Heart right ventricle (tissue), 16 donors: ENCODE measurements around the gene PTPRD. TPM values are rescaled to one million over a fixed set of nuclear protein-coding genes. Genes with fewer than 3 reads are reported as not detected.
A peak's percentile ranks its signal among the peaks of the same experiment; 100 is the strongest.

Source experiments
- ATAC-seq, 8 donors: fragments of 200-7000 bp; cut with Tn5 transposase; one replicate each; pipeline ENCODE4 v1.9.1; 2020; ENCODE audit warnings: mild to moderate bottlenecking in 8 of 8, moderate library complexity in 8 of 8, moderate number of reproducible peaks in 1 of 8
- DNase-seq, 2 donors: peaks; one replicate each; pipeline ENCODE4 v3.0.0-alpha.2; 2020
- H3K27ac ChIP-seq, 10 donors: fragments of 200-600 bp; sonication (generic) in 2 of 10; one replicate each; pipeline versions ENCODE4 v1.5.0 to v1.8.0; 2020 to 2022; ENCODE audit warnings: mild to moderate bottlenecking in 3 of 10
- H3K27me3 ChIP-seq, 7 donors: fragments of 200-600 bp; one replicate each; pipeline ENCODE4 v1.8.0; 2021 to 2022; ENCODE audit warnings: mild to moderate bottlenecking in 2 of 7
- H3K36me3 ChIP-seq, 9 donors: fragments of 200-600 bp; sonication (generic) in 1 of 9; one replicate each; pipeline versions ENCODE4 v1.5.0 to v1.8.0; 2020 to 2022; ENCODE audit warnings: mild to moderate bottlenecking in 2 of 9
- H3K4me1 ChIP-seq, 9 donors: fragments of 200-600 bp; sonication (generic) in 1 of 9; one replicate each; pipeline versions ENCODE4 v1.5.0 to v1.8.0; 2020 to 2022; ENCODE audit warnings: mild to moderate bottlenecking in 4 of 9
- H3K4me3 ChIP-seq, 10 donors: fragments of 200-600 bp; sonication (generic) in 2 of 10; one replicate each; pipeline versions ENCODE4 v1.5.0 to v1.8.0; 2020 to 2022; ENCODE audit warnings: mild to moderate bottlenecking in 7 of 10, moderate library complexity in 2 of 10
- H3K9me3 ChIP-seq, 11 donors: fragments of 200-600 bp in 10 of 11; sonication (generic) in 2 of 11; one replicate each; pipeline versions ENCODE4 v1.5.0 to v1.8.0; 2013 to 2022; ENCODE audit warnings: mild to moderate bottlenecking in 2 of 11, control low read depth in 1 of 11, moderate library complexity in 1 of 11
- WGBS, 2 donors: extraction: QIAGEN DNeasy Blood & Tissue Kit; methylation state at CpG; one replicate each; pipeline ENCODE4 v1.1.7; 2013; ENCODE audit warnings: inconsistent platforms in 1 of 2; 5-methylcytosine and 5-hydroxymethylcytosine counted together
- intact Hi-C, 10 donors: fragments of 100-400 bp; cut with DNase I; formaldehyde crosslinking; loops; one replicate each; pipeline versions ENCODE4 v1.11.1 to v1.14.2; 2022
- polyA plus RNA-seq, 2 donors: library from polyadenylated mRNA; stranded (reverse); fragments of 200-250 nt; gene quantifications; one replicate each; pipeline ENCODE4 v1.2.3, GENCODE V29; 2013
- total RNA-seq, 10 donors: library from RNA; stranded (reverse); fragmentation: NEBNext Ultra II Directional in 3 of 10; extraction: Animal tissue kit (Norgen Biotek cat#: 25700) in 3 of 10; gene quantifications; one replicate each; pipeline versions ENCODE4 v1.2.1 to v1.2.4, GENCODE V29; 2021 to 2023
- TF ChIP-seq, protein P1 (sequence below), 9 donors: fragments of 200-600 bp; sonication (generic) in 2 of 9; IDR thresholded peaks; one replicate each; pipeline versions ENCODE4 v1.5.0 to v1.8.0; 2021 to 2022; ENCODE audit warnings: antibody characterized with exemption in 9 of 9, mild to moderate bottlenecking in 5 of 9, moderate library complexity in 1 of 9
- donor health status: Arrhythmogenic right ventricular cardiomyopathy.
- donor health status: ischemic (EF 13 %, LVEDD 7.1; RV severe dilation, severe dysfunction).
- donor health status: healthy with polysubstance abuse.
- donor health status: DM: no; HTN: yes; CAD: no.
- donor health status: DM: no; HTN: no; CAD: no.
- donor health status: ischemic (EF 25% LVEDD 6.9; RV normal size, moderate dysfunction).
- donor health status: ischemic (EF 25% LVEDD 5.7; RV mildly dilated, moderate dysfunction).
- donor health status: healthy.
- donor health status: DM: yes; HTN: yes; CAD: no.
- donor health status: Ischemic cardiomyopathy.
- donor health status: ischemic (EF 35%, LVEDD 5.7; RV mildly dilated, moderate dysfunction).
- donor health status: nonischemic (EF 11% LVEDD 7.7; RV severe dilation, severe dysfunction).
- donor health status: DM: yes; HTN: yes; CAD: no.
- donor health status: PGD.
- donor health status: ischemic (EF 29% LVEDD 5.4; RV normal size, mild dysfunction).
- donor health status: nonischemic (EF 23%, LVEDD 6.1; RV moderate dilation, normal function).

Gene PTPRD
- total and polyA plus RNA-seq, 12 donors = 1.4 to 25.2 (median 13.0) TPM

DNA sequence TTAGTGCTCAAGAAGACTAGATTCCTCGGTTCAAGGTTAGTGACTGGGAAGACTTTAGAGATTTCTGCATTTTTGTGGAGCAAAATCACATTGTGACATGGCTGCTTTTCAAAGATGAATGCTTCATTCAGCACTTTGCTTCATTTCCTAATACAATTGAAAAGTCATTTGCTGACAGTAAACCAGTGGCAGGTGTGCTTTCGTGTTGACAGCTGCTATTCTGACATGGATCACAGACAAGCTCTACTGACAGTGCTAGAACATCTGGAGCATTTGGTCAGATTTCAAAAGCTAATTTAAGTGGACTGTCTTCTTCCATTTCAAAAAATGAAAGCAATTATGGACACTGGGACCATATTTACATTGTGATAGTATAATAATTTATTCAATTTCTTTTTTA lies 1060.1 kb downstream of the PTPRD start:
- ATAC-seq (no peak), DNase-seq (no peak)
- Histone ChIP-seq H3K4me3 (no peak overlapping the region), H3K4me1 (no peaks in the 10 kb centered on the region), H3K27ac (no peak overlapping the region), H3K9me3 (no peaks in the 10 kb centered on the region), H3K27me3 (no peaks in the 10 kb centered on the region), H3K36me3 (no peaks in the 10 kb centered on the region)
- TF ChIP-seq, protein P1, sequence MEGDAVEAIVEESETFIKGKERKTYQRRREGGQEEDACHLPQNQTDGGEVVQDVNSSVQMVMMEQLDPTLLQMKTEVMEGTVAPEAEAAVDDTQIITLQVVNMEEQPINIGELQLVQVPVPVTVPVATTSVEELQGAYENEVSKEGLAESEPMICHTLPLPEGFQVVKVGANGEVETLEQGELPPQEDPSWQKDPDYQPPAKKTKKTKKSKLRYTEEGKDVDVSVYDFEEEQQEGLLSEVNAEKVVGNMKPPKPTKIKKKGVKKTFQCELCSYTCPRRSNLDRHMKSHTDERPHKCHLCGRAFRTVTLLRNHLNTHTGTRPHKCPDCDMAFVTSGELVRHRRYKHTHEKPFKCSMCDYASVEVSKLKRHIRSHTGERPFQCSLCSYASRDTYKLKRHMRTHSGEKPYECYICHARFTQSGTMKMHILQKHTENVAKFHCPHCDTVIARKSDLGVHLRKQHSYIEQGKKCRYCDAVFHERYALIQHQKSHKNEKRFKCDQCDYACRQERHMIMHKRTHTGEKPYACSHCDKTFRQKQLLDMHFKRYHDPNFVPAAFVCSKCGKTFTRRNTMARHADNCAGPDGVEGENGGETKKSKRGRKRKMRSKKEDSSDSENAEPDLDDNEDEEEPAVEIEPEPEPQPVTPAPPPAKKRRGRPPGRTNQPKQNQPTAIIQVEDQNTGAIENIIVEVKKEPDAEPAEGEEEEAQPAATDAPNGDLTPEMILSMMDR (IDR thresholded peaks at IDR 0.05) = no peak
- 64 to 67% methylated on average over 2 of the region's 2 CpGs for WGBS, 2 donors
- intact Hi-C loops = no loop called here

DNA sequence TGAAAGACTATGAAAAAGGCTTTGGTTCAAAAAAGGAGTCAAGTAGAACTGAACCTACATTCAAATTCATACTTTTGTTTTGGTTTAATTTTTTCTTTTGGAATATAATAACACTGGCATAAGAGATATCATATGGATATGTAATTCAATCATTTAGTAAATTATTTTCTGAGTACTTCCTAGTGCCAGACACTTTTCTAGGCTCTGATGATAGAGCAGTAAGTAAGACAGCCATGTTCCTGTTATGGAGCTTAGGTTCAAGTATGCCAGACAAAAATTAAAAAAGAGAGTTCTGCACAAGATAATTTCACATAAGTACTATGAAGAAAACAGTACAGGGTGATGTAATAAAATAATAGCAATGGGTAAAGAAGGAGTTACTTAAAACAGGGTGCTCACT lies 1074.0 kb downstream of the PTPRD start:
- Histone ChIP-seq H3K27me3 (no peaks in the 10 kb centered on the region), H3K4me3 (no peak overlapping the region), H3K27ac (no peak overlapping the region), H3K9me3 (peaks cover 0 to 3% (median 0%) of the 10 kb centered on the region in 11 donors), H3K4me1 (no peaks in the 10 kb centered on the region), H3K36me3 (no peaks in the 10 kb centered on the region)
- ATAC-seq (no peak), DNase-seq (no peak)
- intact Hi-C loops = no loop called here
- TF ChIP-seq, protein P1 (IDR thresholded peaks at IDR 0.05) = no peak

DNA sequence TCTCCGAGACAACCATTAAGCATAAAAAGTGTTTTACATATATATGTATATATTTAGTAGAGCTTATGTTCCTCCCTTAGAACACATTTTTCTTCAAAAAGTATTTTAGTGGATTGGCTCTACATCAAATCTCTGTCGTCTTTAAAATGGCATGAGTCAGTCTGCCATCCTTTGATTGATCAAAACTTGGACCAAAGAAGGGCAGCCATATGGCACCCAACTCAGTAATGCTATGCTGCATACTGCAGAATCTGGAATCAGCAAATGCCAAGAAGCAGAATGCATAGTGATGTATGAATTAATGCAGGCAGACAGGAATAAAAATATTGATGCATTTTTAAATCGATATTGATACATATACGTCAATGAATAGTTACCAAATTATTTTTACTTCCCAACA lies 1074.4 kb downstream of the PTPRD start:
- Histone ChIP-seq H3K4me1 (no peaks in the 10 kb centered on the region), H3K36me3 (no peaks in the 10 kb centered on the region), H3K4me3 (no peak overlapping the region), H3K27ac (no peak overlapping the region), H3K27me3 (no peaks in the 10 kb centered on the region), H3K9me3 (peaks cover 0 to 3% (median 0%) of the 10 kb centered on the region in 11 donors)
- ATAC-seq = no peak
- TF ChIP-seq, protein P1 (IDR thresholded peaks at IDR 0.05) = no peak
- whole genome bisulfite sequencing, 2 donors = 84 to 86% methylated on average over 4 of the region's 4 CpGs
- DNase-seq = no peak
- intact Hi-C loops = no loop called here

DNA sequence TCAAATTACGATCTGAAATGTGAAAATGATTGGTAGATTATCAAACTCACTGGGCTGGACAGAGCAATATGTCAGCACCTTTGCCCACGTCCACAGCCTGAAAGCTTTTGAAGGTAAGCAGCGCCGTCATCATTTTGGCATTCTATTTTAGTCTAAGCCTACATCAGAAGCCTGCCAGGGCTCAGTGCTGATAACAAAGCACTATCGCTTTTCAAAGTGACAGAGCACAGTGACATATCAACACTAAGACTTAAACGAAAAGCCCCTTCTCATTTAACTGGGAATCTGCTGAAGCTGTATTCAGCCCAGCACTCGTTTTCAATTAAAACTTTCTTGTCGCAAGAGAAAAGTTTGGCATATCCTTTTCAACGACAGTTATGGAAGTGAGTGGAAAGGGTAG lies 1076.3 kb downstream of the PTPRD start:
- 10 to 14% methylated on average over 9 of the region's 9 CpGs for WGBS, 2 donors
- Histone ChIP-seq H3K27me3 (no peaks in the 10 kb centered on the region), H3K36me3 (no peaks in the 10 kb centered on the region), H3K4me3 (no peak overlapping the region), H3K4me1 (no peaks in the 10 kb centered on the region), H3K27ac (no peak overlapping the region), H3K9me3 (no peaks in the 10 kb centered on the region)
- TF ChIP-seq, protein P1 (IDR thresholded peaks at IDR 0.05) = no peak
- intact Hi-C loops = no loop called here
- ATAC-seq = peak in 1 of 8 donors; percentile 35
- DNase-seq = no peak
